OCI-LY7 (cell line): ENCODE measurements around the gene GNAI2. TPM values are rescaled to one million over a fixed set of nuclear protein-coding genes. Genes with fewer than 3 reads are reported as not detected.
A peak's percentile ranks its signal among the peaks of the same experiment; 100 is the strongest.

Source experiments
- BruUV-seq: library from RNA; stranded (reverse); fragments of 400-500 nt; replicated peaks from 2 replicates; lab custom pipeline; 2021; lab: Mats Ljungman, UMichigan
- CTCF ChIA-PET: fragments of 300-600 bp; sonication (Branson Sonifier 250); formaldehyde crosslinking; loops from one replicate; lab custom pipeline; 2022; ENCODE audit warnings: antibody characterized with exemption; ENCODE audit not compliant: unreplicated experiment; lab: Charles Lee
- POLR2A ChIA-PET: fragments of 300-600 bp; sonication (Branson Sonifier 250); formaldehyde crosslinking; loops from one replicate; lab custom pipeline; 2022; ENCODE audit warnings: antibody characterized with exemption; lab: Charles Lee
- DNase-seq: peaks from one replicate; pipeline ENCODE4 v3.0.0-alpha.2; 2015; ENCODE audit warnings: low spot score
- H2AFZ ChIP-seq: fragments of 200-600 bp; sonication (generic), shearing (Covaris generic); 2 replicates; pipeline ENCODE4 v1.6.1; 2014; ENCODE audit warnings: mild to moderate bottlenecking, antibody characterized with exemption, low read length, moderate library complexity
- H3K27ac ChIP-seq: fragments of 200-600 bp; sonication (generic); 2 replicates; pipeline ENCODE4 v1.5.1; 2014; ENCODE audit warnings: mixed run types, low read depth, mild to moderate bottlenecking, moderate library complexity, low read length, inconsistent platforms; ENCODE audit not compliant: poor library complexity, severe bottlenecking
- H3K36me3 ChIP-seq: fragments of 200-600 bp; sonication (generic); 2 replicates; pipeline ENCODE4 v1.6.1; 2014; ENCODE audit warnings: mild to moderate bottlenecking, antibody characterized with exemption, low read length, moderate library complexity, mixed read lengths; ENCODE audit not compliant: insufficient read depth
- H3K4me1 ChIP-seq: fragments of 200-600 bp; sonication (generic); 2 replicates; pipeline ENCODE4 v1.5.1; 2014; ENCODE audit warnings: mild to moderate bottlenecking, low read length; ENCODE audit not compliant: insufficient read depth, poor library complexity, severe bottlenecking
- H3K4me2 ChIP-seq: fragments of 200-600 bp; sonication (generic); 2 replicates; pipeline ENCODE4 v1.6.1; 2014; ENCODE audit warnings: mild to moderate bottlenecking, low read length
- H3K4me3 ChIP-seq: fragments of 200-600 bp; sonication (generic); 2 replicates; pipeline ENCODE4 v1.5.1; 2014; ENCODE audit warnings: mild to moderate bottlenecking, low read depth, low read length; ENCODE audit not compliant: poor library complexity, severe bottlenecking
- H3K79me2 ChIP-seq: fragments of 200-600 bp; sonication (generic); 2 replicates; pipeline ENCODE4 v1.6.1; 2016; ENCODE audit warnings: low read depth, mild to moderate bottlenecking, low read length, moderate library complexity, mixed read lengths; ENCODE audit not compliant: insufficient read depth
- H3K9me2 ChIP-seq: fragments of 200-600 bp; sonication (generic); 2 replicates; pipeline ENCODE4 v1.6.1; 2016; ENCODE audit warnings: mild to moderate bottlenecking, low read length, mixed read lengths; ENCODE audit not compliant: insufficient read depth
- H3K9me3 ChIP-seq: fragments of 200-600 bp; sonication (generic); 2 replicates; pipeline ENCODE4 v1.6.1; 2014; ENCODE audit warnings: mild to moderate bottlenecking, mixed run types, low read length, mixed read lengths
- H4K20me1 ChIP-seq: fragments of 200-600 bp; sonication (generic); 2 replicates; pipeline ENCODE4 v1.6.1; 2014; ENCODE audit warnings: mild to moderate bottlenecking, antibody characterized with exemption, low read length, moderate library complexity, mixed read lengths; ENCODE audit not compliant: insufficient read depth
- CTCF ChIP-seq: fragments of 200-600 bp; sonication (generic); conservative IDR thresholded peaks from 2 replicates; pipeline ENCODE4 v1.5.1; 2014; ENCODE audit warnings: mild to moderate bottlenecking, antibody characterized with exemption, low read length, moderate library complexity, mixed read lengths
- EZH2phosphoT487 ChIP-seq: fragments of 200-600 bp; sonication (generic); IDR thresholded peaks from 2 replicates; pipeline ENCODE4 v1.6.1; 2018; ENCODE audit warnings: low read depth, borderline replicate concordance, mild to moderate bottlenecking, mixed run types, antibody characterized with exemption, low read length, moderate library complexity, mixed read lengths
- intact Hi-C: fragments of 100-400 bp; cut with micrococcal nuclease; formaldehyde crosslinking; loops from one replicate; pipeline ENCODE4 v1.10.0; 2022; ENCODE audit not compliant: unreplicated experiment
- total RNA-seq, 2 experiments: library from RNA; depleted of rRNA in 1 of 2; stranded (reverse); fragments of >200 nt in 1 of 2; shearing (Covaris generic) in 1 of 2; gene quantifications; 2 replicates each; pipeline ENCODE4 v1.2.3, GENCODE V29; 2014 to 2022

Gene GNAI2
- total RNA-seq, 2 experiments from 2014 or later = 190 to 256 TPM

GRCh38 chr3:50189274-50189673 lies 46.7 kb upstream of the GNAI2 start:
- TF ChIP-seq CTCF = peak; percentile 86
- no peak for TF ChIP-seq EZH2phosphoT487
- ChIA-PET POLR2A (no interaction called here), CTCF (no interaction called here)
- peak; percentile 71 for DNase-seq
- Histone ChIP-seq H3K4me2 (no peak overlapping the region), H3K36me3 (no peaks in the 10 kb centered on the region), H3K9me2 (no peaks in the 10 kb centered on the region), H3K4me3 (no peak overlapping the region), H3K4me1 (peaks cover 12% of the 10 kb centered on the region), H3K79me2 (no peaks in the 10 kb centered on the region), H3K9me3 (no peaks in the 10 kb centered on the region), H4K20me1 (no peaks in the 10 kb centered on the region), H2AFZ (no peak overlapping the region), H3K27ac (no peak overlapping the region)
- intact Hi-C loops = loop anchor here (1.0 to 5.0 kb wide), 2 partner anchors 52 to 68 kb away; no protein-coding TSS in a partner anchor
- BruUV-seq = no TSS peak

GRCh38 chr3:50189989-50190388 lies 46.0 kb upstream of the GNAI2 start:
- POLR2A ChIA-PET = interaction anchor here (0.7 to 0.9 kb wide), 2 partner anchors 73 to 83 kb away, joined by 3 to 4 read pairs; no protein-coding TSS in a partner anchor
- no peak for TF ChIP-seq CTCF
- no peak for TF ChIP-seq EZH2phosphoT487

GRCh38 chr3:50190936-50191660 lies 44.9 kb upstream of the GNAI2 start, which contains the start of gene GNAT1:
GNAT1 (plus strand) TSS chr3:50191610; CDS start chr3:50191726, 116 bp downstream.
- no peaks in the 10 kb centered on the region for H3K9me2 ChIP-seq
- intact Hi-C loops = no loop called here
- H2AFZ ChIP-seq = peak within 1 kb of the TSS; percentile 62
- H3K4me2 ChIP-seq = peak within 1 kb of the TSS; percentile 30
- TF ChIP-seq EZH2phosphoT487 (no peak), CTCF (no peak)
- CTCF ChIA-PET = interaction anchor here (1.1 kb wide), 1 partner anchor 36 kb away, joined by 3 read pairs; no protein-coding TSS in a partner anchor
- H3K4me3 ChIP-seq = no peak within 1 kb of the TSS
- POLR2A ChIA-PET = interaction anchor here (0.9 kb wide), 1 partner anchor 84 kb away, joined by 3 read pairs; no protein-coding TSS in a partner anchor
- no peaks in the 10 kb centered on the region for H4K20me1 ChIP-seq
- H3K79me2 ChIP-seq = no peaks in the 10 kb centered on the region
- H3K27ac ChIP-seq = no peak within 1 kb of the TSS
- BruUV-seq = no TSS peak
- DNase-seq = peak; percentile 19
- H3K36me3 ChIP-seq = no peaks in the 10 kb centered on the region
- no peaks in the 10 kb centered on the region for H3K9me3 ChIP-seq
- H3K4me1 ChIP-seq = peaks cover 19% of the 10 kb centered on the region

More at GRCh38 chr3:50189989-50190388, 46.0 kb upstream of the GNAI2 start:
- BruUV-seq = no TSS peak
- DNase-seq = no peak
- CTCF ChIA-PET = interaction anchor here (1.1 kb wide), 1 partner anchor 37 kb away, joined by 3 read pairs; no protein-coding TSS in a partner anchor
- Histone ChIP-seq H3K4me1 (peaks cover 17% of the 10 kb centered on the region), H2AFZ (no peak overlapping the region), H3K36me3 (no peaks in the 10 kb centered on the region), H3K9me3 (no peaks in the 10 kb centered on the region), H4K20me1 (no peaks in the 10 kb centered on the region), H3K4me3 (no peak overlapping the region), H3K27ac (no peak overlapping the region), H3K9me2 (no peaks in the 10 kb centered on the region), H3K4me2 (no peak overlapping the region), H3K79me2 (no peaks in the 10 kb centered on the region)
- intact Hi-C loops = loop anchor here (1.0 to 5.0 kb wide), 2 partner anchors 53 to 69 kb away; no protein-coding TSS in a partner anchor
